Measurements from ENCODE around the gene TNPO3.
"Not testable (repeated sequence)": the region's sequence is repeated elsewhere in the genome, so short reads cannot be mapped to it uniquely, and the experiment has no call there.

Gene TNPO3

GRCh38 chr7:129013048-129013724 lies 41.7 kb downstream of the TNPO3 start:
- DNase-seq = no peak

- DNase-seq = no peak
These were observed 42.3 kb downstream of the TNPO3 start for GRCh38 chr7:129012641-129013040.

GRCh38 chr7:129010075-129010474 lies 44.8 kb downstream of the TNPO3 start:
- no peak for DNase-seq

- no peak for DNase-seq
These were observed 45.5 kb downstream of the TNPO3 start for GRCh38 chr7:129009437-129009836.

- no peak for DNase-seq
These were observed 46.1 kb downstream of the TNPO3 start for GRCh38 chr7:129008645-129009414.

GRCh38 chr7:129007572-129007971 lies 47.3 kb downstream of the TNPO3 start:
- DNase-seq = no peak

- DNase-seq = no peak
These were observed 48.1 kb downstream of the TNPO3 start for GRCh38 chr7:129006636-129007414.

GRCh38 chr7:129005186-129005585 lies 49.7 kb downstream of the TNPO3 start:
- DNase-seq = no peak

GRCh38 chr7:128997181-128997580 lies 57.7 kb downstream of the TNPO3 start:
- DNase-seq = no peak

GRCh38 chr7:128994560-128994959 lies 60.4 kb downstream of the TNPO3 start:
- not testable (repeated sequence) for DNase-seq

- DNase-seq = no peak
These were observed 61.5 kb downstream of the TNPO3 start for GRCh38 chr7:128993419-128993818.

GRCh38 chr7:128989961-128990360 lies 65.0 kb downstream of the TNPO3 start:
- DNase-seq = no peak

- DNase-seq = no peak
These were observed 66.5 kb downstream of the TNPO3 start for GRCh38 chr7:128988372-128988771.

GRCh38 chr7:128986609-128987008 lies 68.3 kb downstream of the TNPO3 start:
- no peak for DNase-seq

GRCh38 chr7:128985660-128986059 lies 69.3 kb downstream of the TNPO3 start:
- DNase-seq = no peak

GRCh38 chr7:128982105-128982504 lies 72.8 kb downstream of the TNPO3 start:
- DNase-seq = no peak

GRCh38 chr7:128974241-128974934 lies 80.5 kb downstream of the TNPO3 start:
- no peak for DNase-seq

- DNase-seq = no peak
These were observed 86.3 kb downstream of the TNPO3 start for GRCh38 chr7:128968624-128969023.

- DNase-seq = no peak
These were observed 91.6 kb downstream of the TNPO3 start for GRCh38 chr7:128963327-128963757.

- no peak for DNase-seq
These were observed 92.0 kb downstream of the TNPO3 start for GRCh38 chr7:128962899-128963298.

- no peak for DNase-seq
These were observed 93.8 kb downstream of the TNPO3 start for GRCh38 chr7:128961030-128961659.

- DNase-seq = no peak
These were observed 95.6 kb downstream of the TNPO3 start for GRCh38 chr7:128959296-128959695.

GRCh38 chr7:128955981-128956380 lies 98.9 kb downstream of the TNPO3 start:
- DNase-seq = no peak
